ENCODE results near the gene GPS1.

The GPS1 gene

GRCh38 chr17:82024859-82025258 is 26.8 kb upstream of the GPS1 start:
- no peak overlapping the region for H4K8ac ChIP-seq (ENCODE audit: low read depth, low read length)
- no peak overlapping the region for H3K23ac ChIP-seq (ENCODE audit: low read length)
- H2AK5ac ChIP-seq (ENCODE audit: low read length) = no peak overlapping the region
- no peak overlapping the region for H2AFZ ChIP-seq (ENCODE audit: insufficient read depth, low read length, poor library complexity)
- no peak overlapping the region for H2BK12ac ChIP-seq (ENCODE audit: low read length)
- no peak overlapping the region for H2BK5ac ChIP-seq (ENCODE audit: low read depth, low read length, poor library complexity)
- H4K12ac ChIP-seq (ENCODE audit: low read depth, low read length) = no peak overlapping the region
- no peak overlapping the region for H3K4me3 ChIP-seq (ENCODE audit: low read depth, low read length)
- peaks cover 7% of the 10 kb centered on the region for H3K9me3 ChIP-seq (ENCODE audit: insufficient read depth, low read depth, low read length)
- H3K36me3 ChIP-seq (ENCODE audit: control insufficient read depth in 1 of 2, insufficient read depth in 2 of 2, low read length in 2 of 2) = peaks cover 0 to 10% of the 10 kb centered on the region in 2 experiments
- H3K27me3 ChIP-seq (ENCODE audit: insufficient read depth, low read length) = no peaks in the 10 kb centered on the region
- H3K4ac ChIP-seq (ENCODE audit: low read depth, low read length) = no peak overlapping the region
- H2BK120ac ChIP-seq (ENCODE audit: insufficient read depth, low read length, poor library complexity) = no peak overlapping the region
- H3K9ac ChIP-seq (ENCODE audit: low read length) = no peak overlapping the region
- H3K79me1 ChIP-seq (ENCODE audit: low read length) = peaks cover 6% of the 10 kb centered on the region
- H4K91ac ChIP-seq (ENCODE audit: low read depth, low read length) = no peak overlapping the region
- no peak overlapping the region for H3K27ac ChIP-seq (ENCODE audit: low read depth, low read length)
- H3K4me1 ChIP-seq (ENCODE audit: control insufficient read depth in 1 of 2, insufficient read depth in 2 of 2, low read length in 2 of 2) = peaks cover 18 to 19% of the 10 kb centered on the region in 2 experiments
- H3K79me2 ChIP-seq (ENCODE audit: control insufficient read depth, insufficient read depth, low read length, poor library complexity) = peaks cover 8% of the 10 kb centered on the region
- no peak overlapping the region for H3K14ac ChIP-seq (ENCODE audit: low read length)
- no peak overlapping the region for H3K18ac ChIP-seq (ENCODE audit: low read length)
- no peak overlapping the region for H3K4me2 ChIP-seq (ENCODE audit: low read length)
- no CpG with 5 or more reads among the region's 17 CpGs for WGBS (ENCODE audit: extremely low coverage, insufficient coverage, insufficient read length)
- DNase-seq = peak in 1 of 2 donors; percentile 36

- Histone ChIP-seq H2BK5ac (ENCODE audit: low read depth, low read length, poor library complexity) (no peak overlapping the region), H3K4ac (ENCODE audit: low read depth, low read length) (no peak overlapping the region), H3K9me3 (ENCODE audit: insufficient read depth, low read depth, low read length) (peaks cover 7% of the 10 kb centered on the region), H3K79me1 (ENCODE audit: low read length) (peaks cover 6% of the 10 kb centered on the region), H3K23ac (ENCODE audit: low read length) (no peak overlapping the region), H3K4me2 (ENCODE audit: low read length) (no peak overlapping the region), H3K4me3 (ENCODE audit: low read depth, low read length) (no peak overlapping the region), H2BK12ac (ENCODE audit: low read length) (no peak overlapping the region), H2AK5ac (ENCODE audit: low read length) (no peak overlapping the region), H4K8ac (ENCODE audit: low read depth, low read length) (no peak overlapping the region), H3K36me3 (ENCODE audit: control insufficient read depth in 1 of 2, insufficient read depth in 2 of 2, low read length in 2 of 2) (peaks cover 0 to 10% of the 10 kb centered on the region in 2 experiments), H3K27ac (ENCODE audit: low read depth, low read length) (no peak overlapping the region), H2BK120ac (ENCODE audit: insufficient read depth, low read length, poor library complexity) (no peak overlapping the region), H3K9ac (ENCODE audit: low read length) (no peak overlapping the region), H2AFZ (ENCODE audit: insufficient read depth, low read length, poor library complexity) (no peak overlapping the region), H4K91ac (ENCODE audit: low read depth, low read length) (no peak overlapping the region), H3K79me2 (ENCODE audit: control insufficient read depth, insufficient read depth, low read length, poor library complexity) (peaks cover 8% of the 10 kb centered on the region), H4K12ac (ENCODE audit: low read depth, low read length) (no peak overlapping the region), H3K14ac (ENCODE audit: low read length) (no peak overlapping the region), H3K27me3 (ENCODE audit: insufficient read depth, low read length) (no peaks in the 10 kb centered on the region), H3K4me1 (ENCODE audit: control insufficient read depth in 1 of 2, insufficient read depth in 2 of 2, low read length in 2 of 2) (peaks cover 18 to 19% of the 10 kb centered on the region in 2 experiments), H3K18ac (ENCODE audit: low read length) (no peak overlapping the region)
- no peak for DNase-seq
- WGBS (ENCODE audit: extremely low coverage, insufficient coverage, insufficient read length) = no CpG with 5 or more reads among the region's 25 CpGs
These were observed 26.1 kb upstream of the GPS1 start for GRCh38 chr17:82025401-82026107.

- peaks cover 7% of the 10 kb centered on the region for H3K9me3 ChIP-seq (ENCODE audit: insufficient read depth, low read depth, low read length)
- no peak overlapping the region for H4K8ac ChIP-seq (ENCODE audit: low read depth, low read length)
- H3K27ac ChIP-seq (ENCODE audit: low read depth, low read length) = no peak overlapping the region
These were observed 23.5 kb upstream of the GPS1 start for GRCh38 chr17:82028246-82028645.

GRCh38 chr17:82028966-82029365 is 22.7 kb upstream of the GPS1 start:
- H3K4me1 ChIP-seq (ENCODE audit: control insufficient read depth in 1 of 2, insufficient read depth in 2 of 2, low read length in 2 of 2) = peaks cover 5 to 11% of the 10 kb centered on the region in 2 experiments
- peaks cover 5% of the 10 kb centered on the region for H3K79me1 ChIP-seq (ENCODE audit: low read length)
- peaks cover 6% of the 10 kb centered on the region for H3K9me3 ChIP-seq (ENCODE audit: insufficient read depth, low read depth, low read length)
- no peak overlapping the region for H3K9ac ChIP-seq (ENCODE audit: low read length)
- H4K91ac ChIP-seq (ENCODE audit: low read depth, low read length) = no peak overlapping the region
- no peak overlapping the region for H2BK120ac ChIP-seq (ENCODE audit: insufficient read depth, low read length, poor library complexity)
- H3K79me2 ChIP-seq (ENCODE audit: control insufficient read depth, insufficient read depth, low read length, poor library complexity) = no peaks in the 10 kb centered on the region
- no peak overlapping the region for H3K4me2 ChIP-seq (ENCODE audit: low read length)
- no peaks in the 10 kb centered on the region for H3K27me3 ChIP-seq (ENCODE audit: insufficient read depth, low read length)
- no peak overlapping the region for H3K23ac ChIP-seq (ENCODE audit: low read length)
- no peak overlapping the region for H3K14ac ChIP-seq (ENCODE audit: low read length)
- H3K18ac ChIP-seq (ENCODE audit: low read length) = no peak overlapping the region
- no peak overlapping the region for H4K8ac ChIP-seq (ENCODE audit: low read depth, low read length)
- no CpG with 5 or more reads among the region's 9 CpGs for WGBS (ENCODE audit: extremely low coverage, insufficient coverage, insufficient read length)
- no peak overlapping the region for H3K4ac ChIP-seq (ENCODE audit: low read depth, low read length)
- H2BK12ac ChIP-seq (ENCODE audit: low read length) = no peak overlapping the region
- no peak overlapping the region for H3K27ac ChIP-seq (ENCODE audit: low read depth, low read length)
- H2AFZ ChIP-seq (ENCODE audit: insufficient read depth, low read length, poor library complexity) = no peak overlapping the region
- no peak overlapping the region for H4K12ac ChIP-seq (ENCODE audit: low read depth, low read length)
- no peak overlapping the region for H2AK5ac ChIP-seq (ENCODE audit: low read length)
- peak overlapping the region; percentile 35 for H3K4me3 ChIP-seq (ENCODE audit: low read depth, low read length)
- H3K36me3 ChIP-seq (ENCODE audit: control insufficient read depth in 1 of 2, insufficient read depth in 2 of 2, low read length in 2 of 2) = peaks cover 0 to 16% of the 10 kb centered on the region in 2 experiments
- DNase-seq = no peak
- H2BK5ac ChIP-seq (ENCODE audit: low read depth, low read length, poor library complexity) = no peak overlapping the region

More at GRCh38 chr17:82028246-82028645, 23.5 kb upstream of the GPS1 start:
- no peak for DNase-seq
- Histone ChIP-seq H2BK5ac (ENCODE audit: low read depth, low read length, poor library complexity) (no peak overlapping the region), H2BK120ac (ENCODE audit: insufficient read depth, low read length, poor library complexity) (no peak overlapping the region), H3K4me1 (ENCODE audit: control insufficient read depth in 1 of 2, insufficient read depth in 2 of 2, low read length in 2 of 2) (peaks cover 10 to 16% of the 10 kb centered on the region in 2 experiments), H3K18ac (ENCODE audit: low read length) (no peak overlapping the region), H2BK12ac (ENCODE audit: low read length) (no peak overlapping the region), H3K79me2 (ENCODE audit: control insufficient read depth, insufficient read depth, low read length, poor library complexity) (peaks cover 4% of the 10 kb centered on the region), H3K23ac (ENCODE audit: low read length) (no peak overlapping the region), H3K14ac (ENCODE audit: low read length) (no peak overlapping the region), H2AFZ (ENCODE audit: insufficient read depth, low read length, poor library complexity) (no peak overlapping the region), H2AK5ac (ENCODE audit: low read length) (no peak overlapping the region), H3K36me3 (ENCODE audit: control insufficient read depth in 1 of 2, insufficient read depth in 2 of 2, low read length in 2 of 2) (peaks cover 0 to 11% of the 10 kb centered on the region in 2 experiments), H3K4ac (ENCODE audit: low read depth, low read length) (no peak overlapping the region), H3K27me3 (ENCODE audit: insufficient read depth, low read length) (no peaks in the 10 kb centered on the region), H4K91ac (ENCODE audit: low read depth, low read length) (no peak overlapping the region), H4K12ac (ENCODE audit: low read depth, low read length) (no peak overlapping the region), H3K79me1 (ENCODE audit: low read length) (peaks cover 5% of the 10 kb centered on the region), H3K4me3 (ENCODE audit: low read depth, low read length) (no peak overlapping the region), H3K9ac (ENCODE audit: low read length) (no peak overlapping the region), H3K4me2 (ENCODE audit: low read length) (no peak overlapping the region)
- no CpG with 5 or more reads among the region's 13 CpGs for WGBS (ENCODE audit: extremely low coverage, insufficient coverage, insufficient read length)
